KBM-7 (cell line): ENCODE results near the gene CXCL8.
"Not testable (repeated sequence)": the region's sequence is repeated elsewhere in the genome, so short reads cannot be mapped to it uniquely, and the experiment has no call there.

Experiments
- DNase-seq: peaks from one replicate; pipeline ENCODE4 v3.0.0-alpha.2; 2015
- in situ Hi-C: fragments of 300-500 bp; cut with MboI; formaldehyde crosslinking; loops from 2 replicates; pipeline ENCODE4 v1.14.3; 2020; ENCODE audit warnings: low sequenced_read_pairs, low pct_unique_long_range_greater_than_20kb, mixed read lengths

CXCL8 gene

GRCh38 chr4:73774406-73774805, 34.0 kb downstream of the CXCL8 start:
- DNase-seq, in situ Hi-C loops: not testable (repeated sequence)

DNA sequence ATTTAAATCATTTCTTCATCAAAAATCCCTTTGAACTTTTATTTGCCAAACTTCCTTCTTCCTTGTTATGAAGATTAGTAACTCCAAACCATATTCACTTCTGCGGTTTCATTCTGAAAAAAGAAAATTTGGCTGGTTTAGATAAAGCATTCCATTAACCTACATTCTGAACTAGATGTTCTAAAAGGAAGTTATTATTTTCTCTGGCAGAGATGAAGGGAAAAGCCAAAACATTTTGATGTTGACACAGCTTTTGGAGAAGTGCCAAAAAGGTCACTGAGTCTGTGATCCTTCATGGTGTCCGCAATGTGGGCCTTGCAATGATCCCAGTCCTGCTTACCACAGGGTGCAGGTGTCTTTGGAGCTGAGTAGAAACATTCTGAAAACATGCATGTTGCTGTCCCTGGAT, 36.0 kb downstream of the CXCL8 start:
- DNase-seq: peak; percentile 19
- in situ Hi-C loops: no loop called here

DNA sequence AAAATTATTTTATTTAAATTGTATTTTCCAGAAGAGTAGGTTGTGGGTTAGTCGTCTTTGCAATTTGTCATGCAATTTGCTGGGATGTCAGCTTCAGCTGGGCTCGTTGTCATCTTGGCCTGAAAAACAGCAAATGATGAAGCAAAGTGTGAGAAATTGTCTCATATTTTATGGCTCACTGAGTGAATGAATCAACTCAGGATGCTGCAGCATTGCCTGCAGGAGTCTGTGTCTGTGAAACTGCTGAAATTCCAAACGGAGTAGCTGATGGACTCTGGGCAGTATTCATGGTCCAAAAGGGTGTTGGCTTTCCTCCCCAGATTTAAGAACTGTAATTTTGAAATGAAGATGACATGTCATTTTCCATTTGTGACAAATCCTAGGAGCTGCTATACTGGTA, 37.2 kb downstream of the CXCL8 start:
- in situ Hi-C loops: no loop called here
- no peak for DNase-seq

GRCh38 chr4:73780243-73780642, 39.9 kb downstream of the CXCL8 start:
- in situ Hi-C loops: no loop called here
- no peak for DNase-seq

DNA sequence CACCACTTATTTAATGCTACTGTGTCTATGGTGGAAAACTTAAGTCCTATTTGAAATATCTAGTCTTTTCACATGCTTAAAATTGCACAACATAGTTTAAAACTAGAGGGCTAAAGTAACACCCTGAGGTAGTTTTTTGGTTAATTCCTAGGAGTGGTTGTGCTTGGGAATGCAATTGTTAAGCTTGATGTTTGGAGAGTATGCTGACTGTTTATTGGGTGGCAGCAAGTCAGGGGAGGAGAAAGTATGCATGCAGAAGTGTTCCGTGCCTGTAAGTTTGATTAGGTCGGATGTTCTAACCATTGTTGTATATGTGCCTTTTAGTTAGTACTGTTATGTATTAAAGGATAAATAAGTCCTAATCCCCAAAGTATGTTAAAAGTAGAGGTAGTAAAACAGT, 40.5 kb downstream of the CXCL8 start:
- in situ Hi-C loops: no loop called here
- DNase-seq: no peak

- no peak for DNase-seq
- in situ Hi-C loops: no loop called here
Measured at GRCh38 chr4:73788411-73788810, 48.0 kb downstream of the CXCL8 start.
